Measurements from ENCODE around the gene CGRRF1. TPM values are rescaled to one million over a fixed set of nuclear protein-coding genes. Genes with fewer than 3 reads are reported as not detected.

Gene CGRRF1
- total RNA-seq, 1 donor from 2014 or later, result 16.7 TPM

GRCh38 chr14:54489731-54490444, 19.8 kb upstream of the CGRRF1 start:
- H3K9me3 Mint-ChIP-seq, result no peaks in the 10 kb centered on the region
- no peaks in the 10 kb centered on the region for H3K27me3 Mint-ChIP-seq
- no peak for DNase-seq (ENCODE audit: extremely low spot score, unreplicated experiment)
- H3K27ac Mint-ChIP-seq, result peak overlapping the region; percentile 96
- TF ChIP-seq CTCF (conservative IDR thresholded peaks at IDR 0.05), result no peak
- peaks cover 10% of the 10 kb centered on the region for H3K36me3 Mint-ChIP-seq
- H3K4me1 Mint-ChIP-seq (ENCODE audit: unreplicated experiment), result peaks cover 38% of the 10 kb centered on the region
- H3K4me3 Mint-ChIP-seq, result peak overlapping the region; percentile 86

- Mint-ChIP-seq H3K27ac (peak overlapping the region; percentile 96), H3K4me3 (peak overlapping the region; percentile 86), H3K27me3 (no peaks in the 10 kb centered on the region), H3K36me3 (peaks cover 7% of the 10 kb centered on the region), H3K9me3 (no peaks in the 10 kb centered on the region), H3K4me1 (ENCODE audit: unreplicated experiment) (peaks cover 33% of the 10 kb centered on the region)
- TF ChIP-seq CTCF (conservative IDR thresholded peaks at IDR 0.05), result no peak
- DNase-seq (ENCODE audit: extremely low spot score, unreplicated experiment), result no peak
Measured at GRCh38 chr14:54490445-54491175, 19.1 kb upstream of the CGRRF1 start.

- Mint-ChIP-seq H3K9me3 (peaks cover 4% of the 10 kb centered on the region), H3K36me3 (no peaks in the 10 kb centered on the region), H3K27me3 (peaks cover 2% of the 10 kb centered on the region), H3K4me3 (no peak overlapping the region), H3K4me1 (ENCODE audit: unreplicated experiment) (peaks cover 36% of the 10 kb centered on the region), H3K27ac (no peak overlapping the region)
- no peak for TF ChIP-seq CTCF (conservative IDR thresholded peaks at IDR 0.05)
- DNase-seq (ENCODE audit: extremely low spot score, unreplicated experiment), result no peak
Measured at GRCh38 chr14:54493293-54493692, 16.4 kb upstream of the CGRRF1 start.

GRCh38 chr14:54497224-54497623, 12.5 kb upstream of the CGRRF1 start:
- Mint-ChIP-seq H3K36me3 (no peaks in the 10 kb centered on the region), H3K27ac (no peak overlapping the region), H3K27me3 (peaks cover 2% of the 10 kb centered on the region), H3K9me3 (peaks cover 4% of the 10 kb centered on the region), H3K4me1 (ENCODE audit: unreplicated experiment) (peaks cover 17% of the 10 kb centered on the region), H3K4me3 (no peak overlapping the region)
- no peak for DNase-seq (ENCODE audit: extremely low spot score, unreplicated experiment)
- no peak for TF ChIP-seq CTCF (conservative IDR thresholded peaks at IDR 0.05)

GRCh38 chr14:54498095-54498531, 11.6 kb upstream of the CGRRF1 start:
- H3K9me3 Mint-ChIP-seq, result peaks cover 4% of the 10 kb centered on the region
- no peaks in the 10 kb centered on the region for H3K36me3 Mint-ChIP-seq
- H3K4me3 Mint-ChIP-seq, result no peak overlapping the region
- H3K27ac Mint-ChIP-seq, result no peak overlapping the region
- no peak for TF ChIP-seq CTCF (conservative IDR thresholded peaks at IDR 0.05)
- peaks cover 2% of the 10 kb centered on the region for H3K27me3 Mint-ChIP-seq
- H3K4me1 Mint-ChIP-seq (ENCODE audit: unreplicated experiment), result peaks cover 13% of the 10 kb centered on the region
- DNase-seq (ENCODE audit: extremely low spot score, unreplicated experiment), result no peak
